ENCODE measurements around the gene SLC35F1.

GRCh38 chr6:118307581-118307980 is 400.5 kb downstream of the SLC35F1 start:
- TF ChIP-seq, protein P1, sequence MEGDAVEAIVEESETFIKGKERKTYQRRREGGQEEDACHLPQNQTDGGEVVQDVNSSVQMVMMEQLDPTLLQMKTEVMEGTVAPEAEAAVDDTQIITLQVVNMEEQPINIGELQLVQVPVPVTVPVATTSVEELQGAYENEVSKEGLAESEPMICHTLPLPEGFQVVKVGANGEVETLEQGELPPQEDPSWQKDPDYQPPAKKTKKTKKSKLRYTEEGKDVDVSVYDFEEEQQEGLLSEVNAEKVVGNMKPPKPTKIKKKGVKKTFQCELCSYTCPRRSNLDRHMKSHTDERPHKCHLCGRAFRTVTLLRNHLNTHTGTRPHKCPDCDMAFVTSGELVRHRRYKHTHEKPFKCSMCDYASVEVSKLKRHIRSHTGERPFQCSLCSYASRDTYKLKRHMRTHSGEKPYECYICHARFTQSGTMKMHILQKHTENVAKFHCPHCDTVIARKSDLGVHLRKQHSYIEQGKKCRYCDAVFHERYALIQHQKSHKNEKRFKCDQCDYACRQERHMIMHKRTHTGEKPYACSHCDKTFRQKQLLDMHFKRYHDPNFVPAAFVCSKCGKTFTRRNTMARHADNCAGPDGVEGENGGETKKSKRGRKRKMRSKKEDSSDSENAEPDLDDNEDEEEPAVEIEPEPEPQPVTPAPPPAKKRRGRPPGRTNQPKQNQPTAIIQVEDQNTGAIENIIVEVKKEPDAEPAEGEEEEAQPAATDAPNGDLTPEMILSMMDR (IDR thresholded peaks at IDR 0.05), result no peak
- no peak for TF ChIP-seq POLR2A (IDR thresholded peaks at IDR 0.05)
